HG02938 (cell line): ENCODE results near the gene SLC2A4RG.
"Not testable (repeated sequence)": the region's sequence is repeated elsewhere in the genome, so short reads cannot be mapped to it uniquely, and the experiment has no call there.

Experiments
- ATAC-seq: cut with Tn5 transposase; IDR thresholded peaks from one replicate; pipeline ENCODE4 v1.9.1; 2021; ENCODE audit warnings: mild to moderate bottlenecking, moderate library complexity; ENCODE audit not compliant: unreplicated experiment

SLC2A4RG gene

DNA sequence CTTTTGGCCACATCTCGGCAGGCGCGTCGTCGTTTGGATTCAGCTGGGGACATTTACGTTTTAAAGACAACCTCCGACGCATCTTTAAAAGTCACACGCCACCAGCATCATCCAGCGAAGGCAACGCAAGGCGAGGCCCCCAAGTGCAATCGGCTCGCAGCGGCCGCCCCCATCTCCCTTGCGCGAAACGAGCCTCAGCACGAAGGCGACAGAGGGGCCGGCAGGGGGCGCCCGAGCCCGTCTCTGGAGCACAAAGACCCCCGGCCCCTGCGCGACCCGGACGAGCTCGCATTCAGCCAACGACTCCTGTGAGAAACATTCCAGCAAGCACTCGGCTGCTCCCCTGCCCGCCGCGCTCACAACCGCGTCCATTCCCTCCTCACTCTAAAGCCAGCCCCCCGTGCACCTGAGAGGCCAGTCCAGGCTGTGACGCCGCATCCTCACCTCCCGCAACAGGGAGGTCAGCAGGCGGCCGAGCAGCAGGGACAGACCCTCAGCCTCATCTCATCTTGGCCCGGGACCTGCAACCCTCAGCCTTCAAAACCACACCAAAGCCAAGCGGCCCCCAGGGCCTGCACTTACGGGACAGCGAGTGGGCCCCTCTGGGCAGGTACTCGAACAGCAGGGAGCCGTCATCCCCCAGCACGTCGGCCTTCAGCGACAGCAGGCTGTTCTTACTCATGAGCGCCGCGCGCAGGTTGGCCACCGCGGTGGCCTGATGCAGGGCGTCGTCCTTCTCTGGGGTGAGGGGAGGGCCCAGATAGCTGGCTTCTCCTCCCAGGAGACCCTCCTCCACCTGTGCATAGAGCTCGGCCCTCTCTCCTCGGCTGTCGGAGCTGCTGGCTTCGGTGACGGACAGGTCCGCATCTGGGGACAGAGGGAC is 35.8 kb downstream of the SLC2A4RG start:
- no peak for ATAC-seq

DNA sequence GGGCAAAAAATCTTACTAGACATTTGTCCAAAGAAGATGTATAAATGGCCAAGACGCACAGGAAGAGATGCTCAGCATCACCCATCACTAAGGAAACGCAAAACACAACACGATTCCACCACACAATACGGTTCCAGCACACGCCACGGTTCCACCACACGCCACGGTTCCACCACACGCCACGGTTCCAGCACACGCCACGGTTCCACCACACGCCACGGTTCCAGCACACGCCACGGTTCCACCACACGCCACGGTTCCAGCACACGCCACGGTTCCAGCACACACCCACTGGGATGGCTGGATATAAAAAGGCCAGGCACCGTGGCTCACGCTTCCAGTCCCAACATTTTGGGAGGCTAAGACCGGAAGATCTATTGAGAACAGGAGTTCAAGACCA is 37.3 kb downstream of the SLC2A4RG start:
- ATAC-seq, result not testable (repeated sequence)

DNA sequence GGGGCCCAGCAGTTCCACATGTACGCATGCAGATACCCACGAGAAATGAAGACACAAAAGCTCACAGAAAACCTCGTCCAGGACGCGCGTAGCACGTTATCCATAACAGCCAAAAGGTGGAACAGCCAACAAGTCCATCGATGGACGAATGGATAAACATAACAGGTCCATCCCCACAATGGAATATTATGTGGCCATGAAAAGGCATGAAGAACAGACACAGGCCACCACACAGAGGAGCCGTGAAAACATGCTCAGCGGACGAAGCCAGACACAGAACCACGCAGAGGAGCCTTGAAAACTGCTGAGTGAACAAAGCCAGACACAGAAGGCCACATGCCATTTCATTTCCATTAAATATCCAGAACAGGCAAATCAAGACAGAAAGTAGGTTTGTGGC is 38.0 kb downstream of the SLC2A4RG start:
- no peak for ATAC-seq

DNA sequence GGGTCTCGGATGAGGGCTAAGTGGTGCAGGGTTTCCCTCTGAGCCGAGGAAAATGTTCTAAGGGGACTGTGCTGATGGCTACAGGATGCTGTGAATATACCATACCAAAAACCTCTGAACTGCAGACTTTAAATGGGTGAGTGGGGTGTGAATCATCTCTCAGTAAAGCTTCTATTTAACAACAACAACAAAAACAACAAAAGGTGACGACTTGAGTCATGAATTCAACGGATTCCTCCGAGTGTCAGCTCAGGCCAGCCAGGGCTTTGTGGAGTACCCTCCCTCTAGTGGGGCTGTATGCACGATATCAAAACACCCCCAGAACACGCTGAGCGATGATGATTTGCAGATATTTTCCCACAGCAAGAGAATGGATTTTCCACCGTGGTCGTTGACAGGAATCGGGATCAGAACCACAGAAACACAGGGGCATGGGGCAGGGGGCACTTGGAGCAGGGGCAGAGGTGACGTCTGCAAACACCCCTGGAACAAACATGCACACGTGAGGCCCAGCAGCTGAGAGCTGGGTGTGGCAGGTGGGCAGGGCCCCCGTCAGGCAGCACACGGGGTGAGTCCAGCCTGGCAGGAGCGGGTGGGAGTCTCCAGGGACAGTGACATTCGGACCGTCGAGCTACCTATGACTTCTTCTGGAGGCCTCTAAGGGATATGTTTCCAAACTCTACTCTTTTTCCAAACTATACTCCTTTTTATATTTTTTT is 38.6 kb downstream of the SLC2A4RG start:
- ATAC-seq, result no peak

DNA sequence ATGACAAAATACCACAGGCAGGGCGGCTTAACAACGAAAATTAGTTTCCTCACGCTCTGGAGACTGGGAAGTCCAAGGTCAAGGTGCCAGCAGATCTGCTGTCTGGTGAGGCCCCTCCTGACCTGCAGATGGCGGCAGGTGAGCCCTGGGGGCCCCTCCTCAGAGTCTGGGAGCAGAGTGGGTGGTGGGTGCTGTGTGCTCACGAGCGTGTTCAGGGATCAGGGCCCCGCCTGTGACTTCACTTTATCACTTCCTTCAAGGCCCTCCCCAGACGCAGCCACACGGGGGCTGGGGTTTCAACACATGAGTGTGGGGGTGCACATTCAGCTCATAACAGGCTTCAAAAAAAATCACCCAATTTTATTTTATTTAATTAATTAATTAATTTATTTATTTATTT is 39.3 kb downstream of the SLC2A4RG start:
- no peak for ATAC-seq

DNA sequence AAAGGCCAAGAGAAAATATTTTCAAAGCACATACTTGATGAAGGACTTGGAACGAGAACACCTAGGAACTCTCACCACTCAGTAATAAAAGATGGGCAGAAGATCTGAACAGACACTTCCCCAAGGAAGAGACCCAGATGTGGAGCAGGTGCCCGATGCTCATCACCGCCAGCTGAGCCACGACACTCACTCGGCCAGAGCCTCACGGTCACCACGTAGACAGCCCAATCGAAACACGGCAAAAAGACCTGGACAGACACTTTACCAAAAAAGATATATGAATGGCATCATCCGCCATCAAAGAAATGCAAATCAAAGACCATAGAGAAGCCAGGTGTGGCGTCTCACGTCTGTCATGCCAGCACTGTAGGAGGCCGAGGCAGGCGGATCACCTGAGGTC is 41.6 kb downstream of the SLC2A4RG start:
- no peak for ATAC-seq

DNA sequence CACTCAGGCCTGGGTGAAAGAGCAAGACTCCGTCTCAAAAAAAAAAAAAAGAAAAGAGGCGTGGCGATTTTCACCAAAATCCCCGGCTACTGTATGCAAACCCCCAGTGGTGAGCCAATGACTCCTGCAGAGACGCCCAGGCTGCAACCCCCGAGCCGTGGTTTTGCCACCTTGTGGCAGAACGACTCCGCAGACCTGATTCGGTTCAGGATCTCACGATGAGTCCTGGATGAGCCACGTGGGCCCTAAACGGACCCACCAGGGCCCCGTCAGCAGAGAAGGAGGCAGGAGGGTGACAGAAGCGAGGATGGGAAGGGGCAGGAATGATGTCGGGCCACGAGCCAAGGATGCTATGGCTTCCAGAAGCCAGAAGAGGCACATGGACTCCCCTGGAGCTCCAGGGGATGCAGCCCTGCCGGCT is 42.5 kb downstream of the SLC2A4RG start:
- no peak for ATAC-seq

DNA sequence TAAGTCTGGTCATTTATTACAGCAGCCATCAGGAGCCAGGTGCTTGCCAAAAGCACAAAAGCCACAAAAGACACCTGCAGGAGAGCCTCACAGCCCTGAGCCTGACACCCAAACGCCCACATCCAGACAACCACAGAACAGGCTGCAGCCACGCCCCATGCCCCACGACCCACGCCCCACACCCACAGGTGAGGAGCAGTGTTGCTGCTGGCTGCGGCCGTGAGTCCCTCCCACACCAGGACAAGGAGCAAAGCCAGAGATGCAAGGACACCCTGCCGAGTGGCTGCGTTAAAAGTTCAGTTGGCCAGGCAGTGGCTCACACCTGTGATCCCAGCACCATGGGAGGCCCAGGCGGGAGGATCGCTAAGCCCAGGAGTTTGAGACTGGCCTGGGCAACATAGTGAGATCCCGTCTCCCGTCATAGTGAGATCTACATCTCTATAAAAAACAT is 43.0 kb downstream of the SLC2A4RG start:
- ATAC-seq, result no peak

DNA sequence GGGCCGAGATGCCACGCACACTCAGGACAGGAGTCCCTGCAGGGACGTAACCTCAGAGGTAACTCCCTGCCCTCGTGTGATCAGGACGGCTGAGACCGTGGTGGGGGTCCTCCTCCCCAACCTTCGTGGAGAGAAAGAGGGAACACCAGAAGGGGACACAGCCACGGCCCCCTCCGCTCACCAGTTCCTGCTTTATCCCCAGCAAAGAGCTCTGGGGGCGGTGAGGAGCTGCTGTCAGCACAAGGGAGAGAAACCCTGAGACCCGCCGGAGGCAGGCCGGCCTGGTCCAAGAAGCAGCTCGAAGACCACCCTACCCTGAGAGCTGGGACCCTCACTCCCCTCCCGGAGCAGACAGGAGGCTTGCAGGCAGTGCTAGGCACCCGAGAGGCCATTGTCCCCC is 44.4 kb downstream of the SLC2A4RG start:
- no peak for ATAC-seq

DNA sequence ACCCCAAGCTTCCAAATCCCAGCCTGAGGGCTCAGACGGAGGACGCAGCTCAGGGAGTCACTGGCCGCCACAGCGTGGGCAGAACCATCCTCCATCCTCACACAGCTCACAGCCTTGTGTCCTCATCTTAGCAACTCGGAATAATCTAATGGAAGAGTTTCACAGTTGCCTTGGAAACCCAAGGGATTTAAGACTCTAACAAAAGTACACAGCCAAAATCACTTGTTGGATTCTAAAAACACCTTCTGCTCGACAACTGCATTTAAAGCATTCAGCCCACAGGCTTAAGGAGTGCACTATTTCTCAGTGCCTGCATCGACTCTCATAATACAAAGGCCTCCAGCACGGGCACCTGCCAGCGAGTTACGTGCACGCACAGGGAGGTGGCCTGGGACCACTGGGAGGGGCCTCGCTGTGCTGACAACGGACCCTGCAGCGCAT is 46.1 kb downstream of the SLC2A4RG start:
- no peak for ATAC-seq

DNA sequence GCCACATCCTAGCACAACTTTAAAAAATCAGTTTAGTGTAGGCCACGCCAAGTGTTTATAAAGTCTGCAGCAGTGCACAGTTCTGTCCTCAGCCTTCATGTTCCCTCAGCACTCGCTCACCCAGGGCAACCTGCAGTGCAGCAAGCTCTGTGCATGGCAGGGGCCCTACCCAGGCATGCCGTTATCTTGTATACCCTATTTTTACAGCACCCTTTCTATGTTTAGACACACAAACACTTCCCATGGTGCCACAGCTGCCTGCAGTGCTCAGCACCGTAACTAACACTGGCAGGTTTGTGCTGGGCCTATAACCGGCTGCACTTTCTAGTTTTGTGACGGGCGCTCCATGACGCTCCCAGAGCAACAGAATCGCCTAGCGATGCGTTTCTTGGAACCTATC is 47.7 kb downstream of the SLC2A4RG start:
- no peak for ATAC-seq

DNA sequence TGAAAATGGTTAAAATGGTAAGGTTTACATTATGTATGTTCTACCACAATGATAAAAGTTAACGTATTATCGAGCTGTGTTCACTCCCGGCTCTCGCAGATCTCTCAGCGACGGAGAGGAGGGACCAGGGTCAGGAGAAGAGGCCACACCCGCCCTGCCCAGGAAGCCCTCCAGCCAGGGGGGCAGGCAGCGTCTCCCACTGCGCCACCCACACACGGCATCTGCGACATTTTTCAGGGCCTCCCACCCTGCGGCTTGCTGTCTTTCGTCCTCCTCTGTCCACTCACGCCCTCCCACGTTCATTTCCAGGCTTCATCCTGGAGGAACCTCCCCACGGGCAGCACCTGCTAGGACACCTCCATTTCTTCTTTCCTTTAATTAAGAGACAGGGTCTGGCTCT is 48.2 kb downstream of the SLC2A4RG start:
- ATAC-seq, result no peak

DNA sequence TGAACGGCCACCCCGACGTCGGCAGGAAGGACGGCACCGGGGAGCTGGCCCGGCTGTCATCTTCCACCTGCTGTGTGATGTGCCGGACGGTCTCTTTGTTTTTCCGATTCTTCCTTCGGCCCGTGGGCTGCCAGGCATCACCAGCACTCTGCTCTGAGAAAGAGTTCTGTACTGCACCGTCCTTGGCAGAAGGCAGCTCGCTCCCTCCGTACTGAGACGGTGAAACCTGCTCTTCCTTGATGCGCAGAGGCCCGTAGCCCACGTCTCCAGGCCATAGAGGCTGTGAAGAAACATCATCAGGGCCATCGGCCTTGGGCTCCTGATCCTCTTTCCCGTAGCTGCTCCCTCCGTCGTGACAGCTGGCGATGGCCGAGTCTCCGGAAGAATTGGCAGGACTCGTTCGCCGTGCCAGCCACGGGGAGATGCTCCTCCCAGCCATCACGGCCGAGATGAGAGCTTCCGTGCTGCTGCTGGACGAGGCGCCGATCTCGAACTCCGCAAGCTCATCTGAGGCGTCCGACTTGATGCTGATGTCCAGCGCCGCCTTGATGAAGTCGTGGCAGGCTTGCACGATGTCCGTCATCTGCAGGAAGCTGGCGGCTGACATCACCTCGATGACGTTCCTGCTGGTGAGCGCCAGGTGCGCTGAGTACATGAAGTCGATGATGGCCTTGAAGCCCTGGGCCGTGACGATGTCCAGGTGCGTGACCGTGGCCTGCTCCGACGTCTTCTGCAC is 50.4 kb downstream of the SLC2A4RG start:
- no peak for ATAC-seq

DNA sequence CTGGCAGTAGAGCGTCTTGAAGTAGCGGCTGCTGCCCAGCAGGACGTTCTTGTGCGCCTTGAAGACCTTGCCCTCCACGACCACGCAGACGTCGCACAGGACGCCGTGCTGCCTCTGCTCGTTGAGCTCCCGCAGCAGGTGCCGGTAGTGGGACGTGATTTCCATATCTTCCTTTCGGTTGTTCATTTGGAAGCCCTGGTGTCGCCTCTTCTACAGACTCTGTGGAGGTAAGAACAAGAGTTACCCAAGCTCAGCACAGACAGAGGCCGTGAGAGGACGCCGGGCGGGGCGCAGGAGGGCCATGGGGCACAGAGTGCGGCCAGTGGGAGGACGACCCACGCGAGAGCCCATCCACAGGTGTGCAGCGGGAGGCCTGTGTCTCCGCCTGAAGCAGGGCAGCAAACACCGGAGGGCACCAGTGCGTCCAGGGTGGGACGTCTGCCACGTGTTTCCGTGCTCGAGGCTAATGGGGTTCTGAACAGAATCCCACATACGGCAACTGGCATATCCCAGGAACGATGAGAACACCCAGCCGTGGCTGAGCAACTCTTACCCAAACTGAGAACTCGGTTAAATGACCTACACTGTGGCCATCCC is 51.1 kb downstream of the SLC2A4RG start:
- ATAC-seq, result no peak

DNA sequence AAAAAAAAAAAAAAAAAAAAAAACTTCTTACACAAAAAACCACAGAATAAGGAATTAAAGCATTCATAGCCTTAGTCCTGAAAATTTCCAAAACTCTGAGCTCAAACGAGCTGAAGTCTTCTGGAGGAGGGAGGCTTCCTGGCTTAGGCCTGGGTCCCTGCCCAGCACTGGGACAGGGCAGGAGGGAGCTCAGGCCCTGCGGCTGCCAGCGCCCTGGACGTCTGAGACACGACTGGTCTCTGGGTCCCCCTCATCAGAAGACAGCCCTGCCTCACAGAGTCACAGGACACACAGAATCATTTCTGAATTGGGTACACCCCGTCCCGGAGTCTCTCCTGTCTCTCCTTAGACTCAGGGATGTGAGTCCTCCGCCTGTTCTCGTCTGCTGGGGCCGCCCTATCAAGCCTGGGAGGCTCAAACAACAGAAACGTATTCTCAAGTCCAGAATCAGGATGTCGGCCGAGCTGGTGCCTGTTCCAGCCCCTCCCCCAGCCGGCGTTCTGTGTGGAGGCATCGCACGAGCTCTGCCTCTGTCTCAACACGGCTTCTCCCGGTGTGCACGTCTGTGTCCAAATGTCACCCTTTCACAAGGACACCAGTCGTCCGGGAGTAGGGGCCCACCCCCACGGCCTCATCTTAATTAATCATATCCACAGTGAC is 52.1 kb downstream of the SLC2A4RG start:
- ATAC-seq, result no peak

DNA sequence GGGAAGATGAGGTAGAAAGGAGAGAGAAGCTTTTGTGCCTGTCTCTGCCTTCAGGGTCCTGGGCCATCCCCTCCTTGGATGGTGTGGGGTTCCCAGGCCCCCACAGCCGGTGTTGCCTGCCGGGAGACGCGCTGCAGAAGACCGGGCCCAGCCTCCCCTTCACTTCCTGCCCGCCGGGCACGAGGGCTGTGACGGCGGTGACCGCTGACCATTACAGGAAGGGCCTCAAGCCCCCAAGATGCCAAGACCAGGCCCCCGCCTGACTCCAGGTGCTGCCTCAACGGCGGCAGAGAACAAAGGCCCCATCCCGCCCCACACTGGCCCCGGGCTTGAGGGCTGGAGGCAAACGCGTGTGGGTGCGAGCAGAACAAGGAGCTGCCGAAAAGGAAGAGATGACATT is 53.3 kb downstream of the SLC2A4RG start:
- no peak for ATAC-seq
